ENCODE data around the gene EFCAB6. TPM values are rescaled to one million over a fixed set of nuclear protein-coding genes. Genes with fewer than 3 reads are reported as not detected.

Gene EFCAB6
- total RNA-seq, 1 donor from 2014 or later, result 7.0 TPM

DNA sequence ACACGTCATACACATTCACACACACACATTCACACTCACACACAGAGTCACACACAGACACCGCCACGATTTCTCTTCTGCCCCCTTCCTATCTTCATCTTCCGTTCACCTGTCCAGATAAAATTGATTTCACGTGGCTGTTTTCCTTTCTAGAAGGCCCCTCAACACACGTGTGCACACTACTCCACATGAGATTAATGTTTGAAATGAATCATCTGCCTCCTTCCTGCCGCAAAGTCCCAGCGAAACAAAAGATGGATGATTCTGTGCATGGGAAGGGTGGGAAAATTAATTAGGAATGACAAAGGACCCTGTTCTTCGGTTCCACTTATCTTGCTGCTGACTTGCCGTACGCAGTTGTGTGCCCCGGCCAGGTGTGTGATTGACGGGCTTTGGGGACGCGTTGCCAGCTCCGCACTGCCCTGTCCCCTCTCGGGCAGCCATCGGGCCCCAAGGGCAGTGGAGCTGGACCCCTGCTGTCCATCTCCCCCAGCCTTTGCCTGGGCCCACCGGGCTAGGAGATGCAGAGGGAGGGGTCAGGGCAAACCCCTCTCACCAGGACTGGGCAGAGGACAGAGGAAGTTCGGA is 326.5 kb downstream of the EFCAB6 start:
- DNase-seq (ENCODE audit: low spot score), result no peak

DNA sequence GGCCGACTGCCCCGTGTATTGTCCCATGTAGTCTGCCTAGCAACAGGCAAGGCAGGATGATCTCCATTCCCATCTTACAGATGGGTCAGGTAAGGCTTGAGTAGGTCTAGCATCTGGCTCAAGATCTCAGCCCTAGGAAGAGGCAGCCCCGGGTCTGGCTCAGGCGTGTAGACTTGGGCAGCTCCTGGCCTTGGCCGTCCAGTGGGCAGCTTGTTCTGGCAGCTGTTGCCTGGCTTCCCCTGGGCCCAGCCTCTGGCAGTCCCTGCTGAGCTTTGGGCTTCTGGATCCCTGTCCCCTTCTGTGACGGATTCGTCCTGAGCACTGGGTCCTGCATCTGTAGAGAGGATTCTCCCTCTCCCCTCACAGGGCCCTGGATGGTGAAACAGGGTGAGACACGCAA is 327.9 kb downstream of the EFCAB6 start:
- no peak for DNase-seq (ENCODE audit: low spot score)

DNA sequence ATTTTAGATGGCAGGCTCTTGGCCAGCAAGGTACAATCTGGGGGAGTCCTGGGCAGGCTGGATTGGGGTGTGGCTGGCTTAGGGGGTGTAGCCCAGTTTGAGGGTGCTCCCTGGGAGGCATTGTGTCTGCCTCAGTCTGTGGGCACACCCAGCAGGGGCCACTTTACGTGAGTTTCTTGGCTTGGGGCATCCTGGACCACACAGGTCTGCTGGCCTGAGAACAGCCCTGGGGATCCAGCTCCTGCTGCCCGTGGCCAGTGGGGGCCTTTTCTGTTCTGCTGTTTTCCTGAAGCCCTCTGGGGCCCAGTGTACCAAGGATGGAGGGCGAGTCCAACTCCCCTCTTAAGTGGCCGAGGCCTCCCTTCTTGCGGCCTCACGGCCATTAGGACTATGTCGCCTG is 328.4 kb downstream of the EFCAB6 start:
- DNase-seq (ENCODE audit: low spot score), result no peak

DNA sequence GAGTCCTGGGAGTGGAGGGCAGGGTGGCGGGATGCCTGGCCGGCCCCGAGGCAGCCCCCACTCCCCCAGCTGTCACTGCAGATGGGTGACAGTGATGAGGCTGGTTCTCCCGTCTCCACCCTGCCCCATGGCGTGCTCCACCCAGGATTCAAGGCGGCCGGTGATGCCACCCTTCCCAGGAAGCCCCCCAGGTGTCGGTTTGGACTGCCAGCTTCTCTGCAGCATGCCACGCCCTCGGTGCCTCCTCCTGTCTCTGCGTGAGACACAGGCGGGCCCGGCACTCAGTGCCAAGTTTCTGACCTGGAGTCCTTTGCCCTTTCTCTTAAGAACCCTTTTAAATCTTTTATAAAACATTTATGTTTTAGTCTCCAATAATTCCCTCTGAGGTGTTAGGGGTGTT is 328.8 kb downstream of the EFCAB6 start:
- no peak for DNase-seq (ENCODE audit: low spot score)

DNA sequence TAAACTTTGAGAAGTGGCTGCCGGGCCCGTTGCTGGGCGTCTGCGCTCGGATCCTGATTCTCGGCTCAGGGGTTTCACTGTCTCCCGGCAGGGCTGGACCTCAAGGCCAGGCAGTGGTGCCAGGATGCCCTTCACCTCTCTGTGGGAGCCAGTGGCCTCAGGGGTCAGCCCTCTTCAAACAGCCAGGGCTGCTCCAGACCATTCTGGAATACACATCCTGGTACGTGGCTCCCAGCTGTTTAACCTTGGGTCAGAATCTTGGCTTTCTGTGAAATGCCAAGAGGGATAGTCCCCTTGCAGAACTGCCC is 329.8 kb downstream of the EFCAB6 start:
- no peak for DNase-seq (ENCODE audit: low spot score)

DNA sequence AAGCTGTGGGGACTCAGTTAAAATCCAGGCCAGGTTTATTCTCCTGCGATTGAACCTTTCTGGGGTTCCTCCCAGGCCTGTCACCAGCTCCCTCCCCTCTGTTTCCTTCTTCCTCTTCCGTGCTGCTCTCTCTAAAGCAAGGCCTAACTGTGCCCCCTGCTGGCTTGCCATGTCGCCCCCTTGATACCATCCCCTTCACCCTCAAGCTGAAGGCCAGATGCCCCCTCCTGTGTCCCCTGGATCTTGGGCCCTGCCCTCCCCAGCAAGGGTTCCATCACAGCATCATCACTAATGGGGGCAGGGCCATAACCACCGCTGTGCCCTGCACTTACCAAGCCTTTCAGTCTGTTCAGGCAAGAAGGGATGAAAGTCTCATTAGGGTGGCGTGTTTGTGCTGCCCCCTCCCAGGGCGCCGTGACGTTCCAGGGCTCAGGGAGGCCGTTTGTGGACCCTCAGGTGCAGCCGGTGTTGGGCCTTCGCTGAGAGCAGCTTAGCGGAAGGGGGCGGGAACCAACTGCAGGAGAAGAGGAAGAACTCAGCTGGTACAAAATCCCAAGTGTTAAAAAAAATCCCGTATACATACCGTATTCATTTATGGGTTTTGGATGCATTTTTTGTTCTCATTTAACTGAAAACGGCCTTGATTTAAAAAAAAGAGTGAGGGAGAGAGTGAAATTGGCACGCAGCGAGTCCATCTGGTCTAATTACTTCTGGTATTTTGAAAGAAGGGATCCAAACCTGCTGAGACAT is 330.4 kb downstream of the EFCAB6 start:
- no peak for DNase-seq (ENCODE audit: low spot score)

DNA sequence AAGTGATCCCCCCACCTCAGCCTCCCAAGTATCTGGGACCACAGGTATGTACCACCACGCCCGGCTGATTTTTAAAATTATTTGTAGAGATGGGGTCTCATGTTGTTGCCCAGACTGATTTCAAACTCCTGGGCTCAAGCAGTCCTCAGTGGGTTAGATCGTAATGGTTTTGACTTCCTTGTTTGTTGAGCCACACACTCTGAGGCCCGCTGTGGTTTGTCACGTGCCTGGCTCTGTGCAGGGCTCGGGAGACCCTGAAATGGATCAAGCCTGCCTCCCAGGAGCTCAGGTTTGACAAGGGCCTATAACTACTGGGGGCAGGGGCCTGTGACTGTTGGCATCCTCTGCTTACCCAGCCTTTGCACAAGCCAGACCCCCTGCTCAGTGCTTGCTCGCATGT is 332.1 kb downstream of the EFCAB6 start:
- no peak for DNase-seq (ENCODE audit: low spot score)

DNA sequence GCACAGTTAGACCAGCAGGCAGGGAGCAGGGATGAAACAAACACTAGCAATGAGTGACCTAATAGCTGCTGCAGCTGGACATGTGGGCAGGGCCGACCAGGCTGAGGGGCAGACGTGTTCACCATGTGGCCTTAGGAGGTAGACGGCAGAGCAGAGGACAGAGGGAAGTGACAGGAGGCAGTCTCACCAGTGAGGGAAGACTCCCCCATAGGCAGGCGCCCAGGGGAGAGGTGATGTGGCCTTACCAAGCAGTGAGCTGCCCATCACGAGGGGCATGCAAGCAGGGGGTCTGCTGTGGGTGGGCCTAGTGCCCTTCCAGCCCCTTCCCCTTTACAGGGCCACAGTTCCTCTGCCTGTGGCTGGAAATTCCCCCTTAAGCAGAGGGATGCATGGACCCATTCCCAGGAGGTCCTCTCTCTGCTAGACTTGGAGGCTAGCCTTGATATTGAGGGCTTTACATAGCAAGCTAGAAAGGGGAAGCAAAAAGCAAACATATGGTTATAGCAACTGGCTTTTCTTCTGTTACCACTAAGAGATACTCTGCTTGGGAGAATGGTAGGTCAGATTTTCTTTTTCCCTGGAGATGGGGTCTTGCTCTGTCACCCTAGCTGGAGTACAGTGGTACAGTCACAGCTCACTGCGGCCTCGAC is 332.7 kb downstream of the EFCAB6 start:
- no peak for DNase-seq (ENCODE audit: low spot score)

Other genes with a start within 250 kb of the EFCAB6 start
- 3.4 TPM for gene SULT4A1, start 50.2 kb upstream of the EFCAB6 start, total RNA-seq (ENCODE audit: insufficient read depth, low replicate concordance)
- not detected for gene PNPLA5, start 79.7 kb upstream of the EFCAB6 start, total RNA-seq (ENCODE audit: insufficient read depth, low replicate concordance)
- gene PNPLA3, start 111.5 kb upstream of the EFCAB6 start, total RNA-seq (ENCODE audit: insufficient read depth, low replicate concordance), result 0.48 TPM
- 18.8 TPM for gene SAMM50, start 143.1 kb upstream of the EFCAB6 start, total RNA-seq (ENCODE audit: insufficient read depth, low replicate concordance)
- 11.8 TPM for gene PARVB, start 212.0 kb upstream of the EFCAB6 start, total RNA-seq (ENCODE audit: insufficient read depth, low replicate concordance)